Stimulated activated memory B cell treated with anti-CD40 and anti-IgM and Interleukin-4, amounts not matched to agents 10 μg/mL and 1 μg/mL and 100 μg/mL, for 72 hours (primary cell): Measurements from ENCODE around the gene PIP4K2A.
"Not testable (repeated sequence)": the region's sequence is repeated elsewhere in the genome, so short reads cannot be mapped to it uniquely, and the experiment has no call there.

ENCODE experiments used
- ATAC-seq: fragments of 150-1000 bp; cut with Tn5 transposase; 2 replicates; pipeline ENCODE4 v1.10.0; 2021
- H3K27ac Mint-ChIP-seq: one replicate; pipeline ENCODE4 v1.8.0; 2022; ENCODE audit warnings: mild to moderate bottlenecking, mixed read lengths
- H3K27me3 Mint-ChIP-seq: one replicate; pipeline ENCODE4 v1.8.0; 2022; ENCODE audit warnings: mixed read lengths
- H3K36me3 Mint-ChIP-seq: one replicate; pipeline ENCODE4 v1.8.0; 2022; ENCODE audit warnings: mixed read lengths
- H3K4me1 Mint-ChIP-seq: one replicate; pipeline ENCODE4 v1.8.0; 2022; ENCODE audit warnings: mixed read lengths
- H3K4me3 Mint-ChIP-seq: one replicate; pipeline ENCODE4 v1.8.0; 2022; ENCODE audit warnings: mild to moderate bottlenecking, moderate library complexity, mixed read lengths
- H3K9me3 Mint-ChIP-seq: one replicate; pipeline ENCODE4 v1.8.0; 2022; ENCODE audit warnings: mixed read lengths

Gene PIP4K2A

DNA sequence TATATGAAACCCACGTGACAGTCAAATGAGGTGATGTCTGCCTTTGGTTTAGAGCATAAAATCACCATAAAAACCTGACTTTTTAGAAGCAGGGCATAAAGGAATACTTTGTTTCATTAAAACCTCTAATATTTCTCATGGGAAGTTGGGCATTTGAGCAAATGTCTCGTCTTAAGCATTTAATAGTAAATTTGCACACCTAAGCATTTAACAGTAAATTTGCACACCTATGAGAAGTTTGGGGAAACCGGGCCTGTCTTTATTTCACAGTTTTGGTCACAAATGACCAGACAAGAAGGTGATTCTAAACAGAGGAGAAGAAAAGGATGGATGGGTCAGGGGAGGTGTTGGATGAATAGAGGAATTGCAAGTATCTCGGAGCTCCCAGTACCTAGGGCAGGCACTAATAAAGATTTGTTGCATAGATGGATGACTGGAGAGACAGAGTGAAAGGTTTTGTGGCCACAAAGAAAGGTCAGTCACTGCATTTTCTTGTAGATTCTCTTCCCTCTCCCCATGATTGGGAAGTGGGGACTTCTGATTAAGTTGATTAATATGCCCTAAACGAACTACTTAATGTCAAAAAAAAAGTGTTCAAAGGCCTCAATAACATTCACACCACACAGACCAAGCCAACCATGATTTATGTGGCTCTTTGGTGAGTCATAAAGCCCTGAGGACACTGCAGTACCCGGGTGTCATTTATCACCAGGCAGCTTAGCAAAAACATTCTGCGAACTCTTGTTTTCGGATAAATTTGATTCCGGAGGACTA is 210.9 kb downstream of the PIP4K2A start:
- ATAC-seq: no peak
- H3K36me3 Mint-ChIP-seq: peaks cover 3% of the 10 kb centered on the region
- peaks cover 21% of the 10 kb centered on the region for H3K4me1 Mint-ChIP-seq
- no peaks in the 10 kb centered on the region for H3K9me3 Mint-ChIP-seq
- H3K27me3 Mint-ChIP-seq: peaks cover 12% of the 10 kb centered on the region
- no peak overlapping the region for H3K27ac Mint-ChIP-seq
- H3K4me3 Mint-ChIP-seq: no peak overlapping the region

DNA sequence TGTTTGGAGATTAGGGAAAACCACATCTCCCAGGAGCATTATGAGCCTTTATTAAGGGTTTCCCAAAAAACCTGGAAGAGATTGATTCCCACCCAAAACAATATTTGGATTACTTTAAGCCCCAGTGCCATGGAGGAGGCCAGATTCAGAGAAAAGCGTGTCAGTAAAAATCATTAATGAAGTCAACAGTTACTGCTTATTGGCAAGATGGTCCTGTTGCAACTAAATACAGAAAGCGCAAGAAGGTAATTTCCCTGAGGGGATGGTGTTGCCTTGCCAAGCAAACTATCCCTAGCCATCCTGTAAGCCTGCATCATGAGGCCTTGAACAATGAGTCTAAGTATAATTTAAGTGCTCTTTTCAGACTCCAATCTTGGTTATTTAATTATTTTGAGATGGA is 212.5 kb downstream of the PIP4K2A start:
- Mint-ChIP-seq H3K27ac (no peak overlapping the region), H3K4me3 (no peak overlapping the region), H3K36me3 (no peaks in the 10 kb centered on the region), H3K9me3 (no peaks in the 10 kb centered on the region), H3K4me1 (peaks cover 14% of the 10 kb centered on the region), H3K27me3 (peaks cover 16% of the 10 kb centered on the region)
- ATAC-seq: no peak

DNA sequence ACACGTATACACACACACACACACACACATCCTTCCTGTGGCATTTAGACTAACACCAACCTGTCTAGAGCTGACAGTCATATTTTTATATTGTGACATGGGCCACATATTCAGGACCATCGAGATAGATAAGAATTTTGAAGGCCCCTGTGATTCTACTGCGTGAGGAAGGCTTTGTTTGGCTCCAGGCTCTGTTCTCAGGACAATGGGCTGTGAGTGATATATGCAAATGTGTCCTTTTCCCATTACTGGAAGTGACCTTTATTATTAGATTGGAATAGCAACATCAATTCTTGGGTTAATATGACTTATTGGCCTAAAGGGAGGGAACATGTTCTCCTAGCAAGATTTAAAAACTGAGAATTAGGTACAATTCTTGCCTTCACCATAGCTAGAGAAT is 213.0 kb downstream of the PIP4K2A start:
- peaks cover 10% of the 10 kb centered on the region for H3K4me1 Mint-ChIP-seq
- no peak for ATAC-seq
- no peaks in the 10 kb centered on the region for H3K9me3 Mint-ChIP-seq
- H3K27me3 Mint-ChIP-seq: peaks cover 16% of the 10 kb centered on the region
- no peaks in the 10 kb centered on the region for H3K36me3 Mint-ChIP-seq
- H3K27ac Mint-ChIP-seq: no peak overlapping the region
- no peak overlapping the region for H3K4me3 Mint-ChIP-seq

DNA sequence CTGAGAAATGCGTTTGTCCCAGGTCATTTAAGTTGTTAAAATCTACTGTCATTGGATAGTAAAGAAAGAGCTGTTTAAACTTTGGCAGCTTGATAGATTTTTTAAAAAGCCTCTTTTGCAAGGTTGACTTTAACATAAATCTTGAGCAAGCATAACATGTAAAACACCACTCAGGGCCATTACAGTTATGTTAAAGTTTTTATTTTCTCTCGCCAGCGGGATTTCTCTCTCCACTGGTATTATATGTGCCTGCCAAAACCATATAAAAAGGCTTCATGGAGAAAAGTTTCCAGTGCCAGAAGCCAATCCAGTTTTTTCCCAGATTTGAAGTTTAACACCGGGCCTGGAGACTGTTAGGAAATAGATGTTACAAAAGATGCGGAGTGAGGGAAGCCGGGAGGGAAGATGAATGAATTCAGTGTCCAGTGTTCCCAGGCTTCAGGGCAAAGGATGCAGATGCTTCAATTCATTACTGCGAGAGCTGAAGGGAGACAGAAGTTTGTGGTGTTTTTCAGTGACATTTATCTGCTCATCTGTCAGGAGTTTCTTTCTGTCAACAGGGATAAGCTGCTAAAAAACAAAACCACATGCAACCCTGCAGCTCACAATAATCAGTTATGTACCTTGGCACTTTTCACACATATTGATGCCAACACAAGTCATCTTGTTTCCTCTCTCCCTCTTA is 213.6 kb downstream of the PIP4K2A start:
- no peak for ATAC-seq

DNA sequence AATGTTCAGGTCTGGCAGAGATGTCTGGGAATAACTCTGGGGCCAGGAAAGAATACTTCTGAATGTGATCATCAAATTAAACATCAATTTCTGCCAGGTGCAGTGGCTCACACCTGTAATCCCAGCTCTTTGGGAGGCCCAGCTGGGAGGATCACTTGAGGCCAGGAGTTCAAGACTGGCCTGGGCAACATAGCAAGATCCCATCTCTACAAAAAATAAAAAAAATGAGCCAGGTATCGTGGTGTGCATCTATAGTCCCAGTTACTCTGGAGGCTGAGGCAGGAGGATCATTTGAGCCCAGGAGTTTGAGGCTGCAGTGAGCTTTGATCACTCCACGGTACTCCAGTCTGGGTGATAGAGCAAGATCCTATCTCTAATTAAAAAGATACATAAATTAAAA is 214.4 kb downstream of the PIP4K2A start:
- H3K9me3 Mint-ChIP-seq, H3K4me3 Mint-ChIP-seq, H3K27ac Mint-ChIP-seq, H3K36me3 Mint-ChIP-seq, ATAC-seq, H3K4me1 Mint-ChIP-seq: not testable (repeated sequence)
- peaks cover 16% of the 10 kb centered on the region for H3K27me3 Mint-ChIP-seq

More for the DNA sequence above, 213.6 kb downstream of the PIP4K2A start:
- Mint-ChIP-seq H3K4me1 (peaks cover 4% of the 10 kb centered on the region), H3K27me3 (peaks cover 16% of the 10 kb centered on the region), H3K4me3 (no peak overlapping the region), H3K36me3 (no peaks in the 10 kb centered on the region), H3K9me3 (no peaks in the 10 kb centered on the region), H3K27ac (no peak overlapping the region)

DNA sequence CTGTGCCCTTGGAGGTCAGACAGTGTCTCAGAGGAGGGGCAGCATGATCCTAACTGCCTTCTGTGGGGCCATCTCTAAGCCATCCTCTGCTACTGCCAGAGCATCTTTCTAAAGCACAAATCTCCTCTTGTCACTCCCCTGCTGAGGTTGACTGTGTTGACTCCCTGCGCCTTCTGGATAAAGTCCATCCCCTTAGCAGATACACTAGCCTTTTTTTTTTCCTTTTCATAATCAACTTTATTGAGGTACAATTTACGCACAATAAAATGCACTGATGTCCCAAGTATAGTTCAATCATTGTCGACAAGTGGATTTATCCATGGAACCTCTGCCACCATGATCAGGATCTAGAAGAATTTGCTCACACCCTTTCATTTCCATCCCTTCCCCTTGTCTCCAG is 219.0 kb downstream of the PIP4K2A start:
- Mint-ChIP-seq H3K4me1 (peaks cover 13% of the 10 kb centered on the region), H3K9me3 (no peaks in the 10 kb centered on the region), H3K27ac (no peak overlapping the region), H3K27me3 (peaks cover 16% of the 10 kb centered on the region), H3K36me3 (no peaks in the 10 kb centered on the region), H3K4me3 (no peak overlapping the region)
- no peak for ATAC-seq

DNA sequence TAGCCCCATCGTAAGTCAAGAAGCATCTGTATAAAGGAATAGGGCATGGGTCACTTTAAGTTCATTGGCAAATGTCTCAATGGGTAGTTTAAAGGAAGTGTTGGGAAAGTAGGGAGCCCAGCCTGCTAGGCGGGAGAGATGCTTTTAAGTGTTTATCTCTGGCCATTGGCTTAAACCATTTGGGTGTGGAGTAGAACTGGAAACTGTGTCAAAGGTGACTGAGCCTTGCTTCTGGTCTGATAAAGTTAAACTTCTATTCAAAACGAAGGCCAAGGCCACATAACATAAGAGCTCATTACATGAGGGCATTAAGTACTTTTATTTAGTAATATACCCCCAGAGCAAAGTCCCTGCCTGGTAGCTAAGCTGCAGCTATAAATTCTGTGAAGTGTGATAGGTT is 220.4 kb downstream of the PIP4K2A start:
- Mint-ChIP-seq H3K4me1 (peaks cover 21% of the 10 kb centered on the region), H3K4me3 (no peak overlapping the region), H3K27ac (no peak overlapping the region), H3K27me3 (peaks cover 9% of the 10 kb centered on the region), H3K9me3 (no peaks in the 10 kb centered on the region), H3K36me3 (no peaks in the 10 kb centered on the region)
- ATAC-seq: no peak

DNA sequence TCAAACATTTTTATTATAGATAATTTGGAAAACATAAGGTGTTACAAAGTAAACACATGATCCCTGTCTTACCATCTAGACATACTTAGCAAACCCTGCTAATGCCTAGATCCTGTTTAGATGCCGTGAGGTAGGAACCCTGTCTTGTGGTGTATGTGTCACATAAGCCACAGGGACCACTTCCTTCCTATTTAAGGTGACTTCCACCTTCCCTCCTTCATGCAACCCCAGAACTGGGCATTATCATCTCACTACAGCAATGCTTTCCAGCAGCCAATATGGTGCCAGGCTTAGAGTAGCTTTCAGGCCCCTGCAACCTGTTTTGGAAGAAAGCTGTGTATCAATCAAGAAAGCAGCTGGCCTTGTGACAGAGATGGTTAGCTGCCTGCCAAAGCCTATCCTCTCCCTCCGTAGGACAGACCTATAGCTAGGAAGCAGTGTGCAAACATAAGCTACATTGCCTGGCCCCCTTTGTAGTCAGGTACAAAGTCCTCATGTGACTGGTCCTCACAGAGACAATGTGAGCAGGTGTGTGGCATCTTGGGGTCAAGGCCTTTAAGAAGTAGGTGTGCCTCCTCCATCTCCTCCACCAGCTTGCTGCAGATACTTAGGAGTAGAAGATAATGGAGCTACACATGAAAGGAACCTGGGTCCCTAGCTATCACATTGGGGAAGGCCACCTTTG is 222.3 kb downstream of the PIP4K2A start:
- Mint-ChIP-seq H3K4me3 (no peak overlapping the region), H3K27me3 (no peaks in the 10 kb centered on the region), H3K9me3 (no peaks in the 10 kb centered on the region), H3K36me3 (no peaks in the 10 kb centered on the region), H3K4me1 (peaks cover 22% of the 10 kb centered on the region), H3K27ac (no peak overlapping the region)
- ATAC-seq: peak; percentile 71

DNA sequence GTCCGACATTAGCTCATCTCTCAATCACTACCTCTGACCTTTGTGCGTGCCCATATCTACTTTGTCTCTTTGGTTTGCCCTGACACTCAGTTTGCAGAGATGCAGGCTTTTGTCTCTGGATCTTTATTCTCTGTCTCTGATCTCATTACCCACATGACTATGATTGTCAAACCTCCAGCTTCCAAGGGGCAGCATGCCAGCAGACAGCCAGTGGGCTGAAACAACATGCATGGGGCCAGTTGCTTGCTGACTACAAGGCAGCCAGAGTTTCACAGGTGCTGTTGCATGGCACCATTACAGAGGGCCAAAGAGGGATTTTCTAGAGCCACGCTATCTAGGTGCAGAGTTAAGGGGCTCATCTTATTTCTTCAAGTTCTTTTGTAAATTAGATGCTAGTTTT is 222.9 kb downstream of the PIP4K2A start:
- H3K4me1 Mint-ChIP-seq: peaks cover 22% of the 10 kb centered on the region
- H3K27me3 Mint-ChIP-seq: no peaks in the 10 kb centered on the region
- ATAC-seq: no peak
- no peaks in the 10 kb centered on the region for H3K9me3 Mint-ChIP-seq
- no peaks in the 10 kb centered on the region for H3K36me3 Mint-ChIP-seq
- H3K27ac Mint-ChIP-seq: no peak overlapping the region
- H3K4me3 Mint-ChIP-seq: no peak overlapping the region

DNA sequence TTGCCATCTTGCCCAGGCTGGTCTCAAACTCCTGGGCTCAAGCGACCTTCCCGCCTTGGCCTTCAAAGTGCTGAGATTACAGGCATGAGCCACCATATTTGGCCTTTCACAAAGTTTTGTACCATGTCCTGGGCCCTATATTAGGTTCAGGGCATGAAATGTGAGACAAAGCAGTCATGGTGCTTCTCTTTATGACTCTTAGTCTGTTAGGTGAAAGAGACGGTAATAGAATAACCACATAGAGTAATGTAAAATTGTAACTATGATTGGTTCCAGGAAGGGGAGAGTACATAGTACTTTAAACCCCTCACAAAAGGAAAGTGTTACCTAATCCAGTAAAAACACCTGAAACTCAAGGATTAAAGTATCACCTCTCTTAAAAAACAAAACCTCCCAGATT is 224.4 kb downstream of the PIP4K2A start:
- H3K4me3 Mint-ChIP-seq: no peak overlapping the region
- H3K27ac Mint-ChIP-seq: peak overlapping the region; percentile 44
- ATAC-seq: peak; percentile 42
- no peaks in the 10 kb centered on the region for H3K9me3 Mint-ChIP-seq
- peaks cover 22% of the 10 kb centered on the region for H3K4me1 Mint-ChIP-seq
- no peaks in the 10 kb centered on the region for H3K36me3 Mint-ChIP-seq
- no peaks in the 10 kb centered on the region for H3K27me3 Mint-ChIP-seq

DNA sequence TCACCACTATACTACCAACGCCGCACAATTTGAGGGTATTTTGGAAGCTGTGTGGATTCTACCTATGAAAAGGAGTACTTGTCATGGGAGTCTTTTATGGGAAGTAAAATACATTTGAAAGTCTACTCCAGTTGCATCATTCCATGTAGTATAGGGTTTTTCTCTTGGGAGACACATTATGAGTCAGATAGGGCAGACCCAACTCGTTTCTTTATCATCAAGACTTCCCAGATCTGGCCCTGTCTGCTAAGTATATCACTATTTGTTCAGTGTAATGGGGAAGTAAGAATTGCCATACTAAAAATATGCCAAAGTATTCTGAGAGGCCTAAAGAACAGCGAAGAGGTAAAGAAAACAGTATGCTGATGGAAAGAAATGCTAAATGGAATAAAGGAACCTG is 224.9 kb downstream of the PIP4K2A start:
- peak; percentile 81 for ATAC-seq
- no peaks in the 10 kb centered on the region for H3K36me3 Mint-ChIP-seq
- H3K27ac Mint-ChIP-seq: peak overlapping the region; percentile 44
- no peaks in the 10 kb centered on the region for H3K27me3 Mint-ChIP-seq
- H3K4me1 Mint-ChIP-seq: peaks cover 22% of the 10 kb centered on the region
- H3K9me3 Mint-ChIP-seq: no peaks in the 10 kb centered on the region
- H3K4me3 Mint-ChIP-seq: no peak overlapping the region

DNA sequence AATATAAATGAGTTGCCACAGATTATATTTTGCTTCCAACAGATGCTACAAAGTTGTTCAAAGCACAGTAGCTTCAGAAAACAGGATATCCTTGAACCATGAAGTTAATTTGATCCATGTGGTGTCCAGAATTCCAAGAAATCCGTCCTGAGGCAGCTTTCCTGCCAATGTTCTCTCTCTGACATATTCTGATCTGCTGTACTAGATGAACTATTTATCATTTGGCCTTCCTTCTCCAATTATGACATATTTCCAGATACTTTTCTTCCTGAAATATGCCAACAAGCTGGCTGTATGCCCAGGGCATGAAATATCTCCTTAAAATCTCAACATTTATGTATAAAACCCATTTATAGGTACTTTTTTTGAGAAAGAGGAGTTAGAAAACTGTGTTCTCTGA is 227.9 kb downstream of the PIP4K2A start:
- peaks cover 12% of the 10 kb centered on the region for H3K4me1 Mint-ChIP-seq
- no peaks in the 10 kb centered on the region for H3K36me3 Mint-ChIP-seq
- H3K4me3 Mint-ChIP-seq: no peak overlapping the region
- no peak for ATAC-seq
- H3K9me3 Mint-ChIP-seq: no peaks in the 10 kb centered on the region
- no peak overlapping the region for H3K27ac Mint-ChIP-seq
- no peaks in the 10 kb centered on the region for H3K27me3 Mint-ChIP-seq
